Mesenchymal stem cell (in vitro differentiated cells and primary cell): Measurements from ENCODE around the gene LTF.
A peak's percentile ranks its signal among the peaks of the same experiment; 100 is the strongest.

Source experiments
- DNase-seq: peaks from one replicate; pipeline ENCODE4 v3.0.0-alpha.2; 2013
- H2AFZ ChIP-seq: one replicate; pipeline ENCODE4 v1.6.1; 2013; ENCODE audit warnings: low read depth, mild to moderate bottlenecking, control low read depth, inconsistent platforms, low read length, moderate library complexity
- H2AK5ac ChIP-seq: 2 replicates; pipeline ENCODE4 v1.6.1; 2013; ENCODE audit warnings: low read length, moderate library complexity, mild to moderate bottlenecking, inconsistent platforms; ENCODE audit not compliant: severe bottlenecking
- H2BK120ac ChIP-seq: one replicate; pipeline ENCODE4 v1.6.1; 2013; ENCODE audit warnings: low read depth, mild to moderate bottlenecking, inconsistent platforms, low read length, moderate library complexity
- H2BK12ac ChIP-seq, 2 experiments: one replicate each; pipeline ENCODE4 v1.6.1; 2013; ENCODE audit warnings: inconsistent platforms in 2 of 2, low read length in 2 of 2, mild to moderate bottlenecking in 2 of 2, moderate library complexity in 2 of 2, control low read depth in 1 of 2
- H2BK15ac ChIP-seq: one replicate; pipeline ENCODE4 v1.6.1; 2013; ENCODE audit warnings: mild to moderate bottlenecking, low read depth, inconsistent platforms; ENCODE audit not compliant: poor library complexity, severe bottlenecking
- H2BK5ac ChIP-seq: 2 replicates; pipeline ENCODE4 v1.6.1; 2013; ENCODE audit warnings: low read depth, mild to moderate bottlenecking, low read length, control low read depth, inconsistent platforms; ENCODE audit not compliant: poor library complexity, severe bottlenecking
- H3K14ac ChIP-seq, 2 experiments: one replicate each; pipeline ENCODE4 v1.6.1; 2013; ENCODE audit warnings: inconsistent platforms in 2 of 2, low read length in 2 of 2, control low read depth in 1 of 2, mild to moderate bottlenecking in 1 of 2, moderate library complexity in 1 of 2
- H3K18ac ChIP-seq, 2 experiments: one replicate each; pipeline ENCODE4 v1.6.1; 2013; ENCODE audit warnings: inconsistent platforms in 2 of 2, low read length in 2 of 2, control low read depth in 1 of 2, low read depth in 1 of 2, mild to moderate bottlenecking in 1 of 2
- H3K23ac ChIP-seq, 2 experiments: one replicate each; pipeline ENCODE4 v1.6.1; 2013; ENCODE audit warnings: inconsistent platforms in 2 of 2, low read length in 2 of 2, mild to moderate bottlenecking in 2 of 2, moderate library complexity in 2 of 2, control low read depth in 1 of 2
- H3K27ac ChIP-seq: 2 replicates; pipeline ENCODE4 v1.5.1; 2013; ENCODE audit warnings: mild to moderate bottlenecking, moderate library complexity, low read length, control low read depth, inconsistent platforms; ENCODE audit not compliant: poor library complexity, severe bottlenecking
- H3K27me3 ChIP-seq, 2 experiments: 2 replicates each; pipeline versions ENCODE4 v1.6.1 to v1.7.0; 2013; ENCODE audit warnings: low read length in 2 of 2, mild to moderate bottlenecking in 2 of 2, moderate library complexity in 2 of 2, control low read depth in 1 of 2, inconsistent platforms in 1 of 2; ENCODE audit not compliant: control insufficient read depth in 1 of 2, insufficient read depth in 1 of 2
- H3K36me3 ChIP-seq, 2 experiments: 2 replicates each; pipeline versions ENCODE4 v1.6.1 to v1.7.0; 2013; ENCODE audit warnings: low read length in 2 of 2, control low read depth in 1 of 2, inconsistent platforms in 1 of 2, low read depth in 1 of 2, mild to moderate bottlenecking in 1 of 2; ENCODE audit not compliant: insufficient read depth in 2 of 2, control insufficient read depth in 1 of 2
- H3K4ac ChIP-seq, 2 experiments: one replicate each; pipeline ENCODE4 v1.6.1; 2013; ENCODE audit warnings: inconsistent platforms in 2 of 2, low read length in 2 of 2, mild to moderate bottlenecking in 2 of 2, moderate library complexity in 2 of 2, control low read depth in 1 of 2, low read depth in 1 of 2
- H3K4me1 ChIP-seq: 2 replicates; pipeline ENCODE4 v1.6.1; 2013; ENCODE audit warnings: low read depth, low read length, control low read depth; ENCODE audit not compliant: control insufficient read depth, insufficient read depth
- H3K4me2 ChIP-seq: 2 replicates; pipeline ENCODE4 v1.6.1; 2013; ENCODE audit warnings: low read length, mild to moderate bottlenecking, inconsistent platforms; ENCODE audit not compliant: poor library complexity, severe bottlenecking
- H3K4me3 ChIP-seq, 2 experiments: 2 replicates each; pipeline versions ENCODE4 v1.5.1 to v1.7.0; 2013; ENCODE audit warnings: low read length in 2 of 2, mild to moderate bottlenecking in 2 of 2, control low read depth in 1 of 2, low read depth in 1 of 2; ENCODE audit not compliant: insufficient read depth in 1 of 2
- H3K79me1 ChIP-seq: replicated peaks from 2 replicates; pipeline ENCODE4 v1.6.1; 2013; ENCODE audit warnings: mild to moderate bottlenecking, control low read depth, low read length, inconsistent platforms; ENCODE audit not compliant: poor library complexity, severe bottlenecking
- H3K9ac ChIP-seq: 2 replicates; pipeline ENCODE4 v1.7.0; 2013; ENCODE audit warnings: mild to moderate bottlenecking, low read length, moderate library complexity
- H3K9me3 ChIP-seq: 2 replicates; pipeline ENCODE4 v1.7.0; 2013; ENCODE audit warnings: mild to moderate bottlenecking, low read length; ENCODE audit not compliant: control insufficient read depth
- H4K8ac ChIP-seq: one replicate; pipeline ENCODE4 v1.6.1; 2013; ENCODE audit warnings: inconsistent platforms, mild to moderate bottlenecking, low read length, moderate library complexity
- H4K91ac ChIP-seq: one replicate; pipeline ENCODE4 v1.6.1; 2013; ENCODE audit warnings: mild to moderate bottlenecking, low read length, inconsistent platforms
- WGBS: methylation state at CpG from one replicate; pipeline ENCODE4 v1.1.7; 2013; ENCODE audit warnings: mixed read lengths; 5-methylcytosine and 5-hydroxymethylcytosine counted together

LTF gene

DNA sequence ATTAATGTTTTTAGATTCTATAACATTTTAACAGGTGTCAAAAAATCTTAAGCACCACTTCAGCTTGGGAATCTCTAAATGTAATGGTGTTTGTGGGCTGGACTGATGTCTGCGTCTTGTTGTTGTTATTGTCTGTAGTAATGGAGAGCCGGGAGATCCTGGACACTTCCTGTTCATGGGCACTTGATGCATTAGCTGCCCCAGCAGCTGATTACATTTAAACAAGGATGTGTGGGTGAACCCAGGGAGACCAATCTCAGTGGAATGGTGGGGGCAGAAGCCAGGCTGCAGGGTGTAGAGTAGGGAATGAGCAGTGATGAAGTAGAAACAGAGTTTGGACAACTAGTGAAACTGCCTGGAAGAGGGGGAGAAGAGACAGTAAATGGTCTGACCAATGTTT is 65.6 kb downstream of the LTF start:
- H3K18ac ChIP-seq = no peak overlapping the region
- no peak overlapping the region for H2AFZ ChIP-seq
- WGBS = 36% methylated on average over 2 of the region's 2 CpGs
- no peak overlapping the region for H3K9ac ChIP-seq
- H2BK12ac ChIP-seq = no peak overlapping the region
- no peaks in the 10 kb centered on the region for H3K4me1 ChIP-seq
- H2BK5ac ChIP-seq = no peak overlapping the region
- H3K36me3 ChIP-seq = no peaks in the 10 kb centered on the region
- H2BK120ac ChIP-seq = no peak overlapping the region
- no peak overlapping the region for H4K8ac ChIP-seq
- no peak overlapping the region for H3K4me2 ChIP-seq
- H3K14ac ChIP-seq = no peak overlapping the region
- no peak overlapping the region for H3K4me3 ChIP-seq
- DNase-seq = peak; percentile 1
- H3K9me3 ChIP-seq = no peaks in the 10 kb centered on the region
- H3K23ac ChIP-seq = no peak overlapping the region
- H3K27me3 ChIP-seq = peaks cover 16 to 42% of the 10 kb centered on the region in 2 experiments
- no peak overlapping the region for H3K4ac ChIP-seq
- no peak overlapping the region for H3K27ac ChIP-seq
- no peak overlapping the region for H4K91ac ChIP-seq
- no peak overlapping the region for H2AK5ac ChIP-seq
- no peak overlapping the region for H2BK15ac ChIP-seq
- H3K79me1 ChIP-seq = no peaks in the 10 kb centered on the region

DNA sequence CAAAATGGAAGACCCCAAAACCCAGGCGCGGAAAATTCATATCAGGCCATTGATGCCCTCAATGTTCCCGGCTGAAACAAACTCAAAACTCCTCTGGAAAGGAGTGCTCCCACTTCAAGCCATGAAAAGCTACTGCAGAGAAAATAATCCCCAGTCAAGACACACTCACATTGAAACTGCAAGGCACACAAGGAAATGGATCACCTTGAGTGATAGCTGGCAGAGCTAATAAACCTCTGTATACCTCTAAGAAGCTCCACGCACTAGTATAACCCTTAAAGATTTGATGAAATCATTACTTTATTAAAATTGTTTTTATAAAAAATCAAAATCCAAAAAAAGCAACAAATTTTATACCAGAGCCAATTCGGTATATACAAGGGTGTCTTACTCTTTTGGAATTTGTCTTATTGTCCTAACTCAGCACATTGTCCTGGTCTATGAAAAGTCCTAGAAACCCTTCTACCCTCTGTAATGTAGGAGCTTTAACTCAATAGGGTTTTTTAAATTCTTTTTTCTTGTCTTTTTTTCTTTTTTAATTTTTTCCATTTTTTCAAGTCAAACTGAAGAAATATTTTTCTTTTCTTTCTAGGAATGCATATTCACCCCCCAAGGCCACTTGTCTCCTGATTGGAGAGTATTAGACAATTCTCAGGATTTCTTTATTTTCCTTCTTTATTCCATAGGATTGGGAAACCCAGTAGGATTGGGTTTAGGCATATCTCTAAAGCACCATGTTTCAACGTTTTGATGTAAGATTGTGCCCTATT is 66.3 kb downstream of the LTF start:
- H3K9ac ChIP-seq = no peak overlapping the region
- no peak overlapping the region for H3K18ac ChIP-seq

DNA sequence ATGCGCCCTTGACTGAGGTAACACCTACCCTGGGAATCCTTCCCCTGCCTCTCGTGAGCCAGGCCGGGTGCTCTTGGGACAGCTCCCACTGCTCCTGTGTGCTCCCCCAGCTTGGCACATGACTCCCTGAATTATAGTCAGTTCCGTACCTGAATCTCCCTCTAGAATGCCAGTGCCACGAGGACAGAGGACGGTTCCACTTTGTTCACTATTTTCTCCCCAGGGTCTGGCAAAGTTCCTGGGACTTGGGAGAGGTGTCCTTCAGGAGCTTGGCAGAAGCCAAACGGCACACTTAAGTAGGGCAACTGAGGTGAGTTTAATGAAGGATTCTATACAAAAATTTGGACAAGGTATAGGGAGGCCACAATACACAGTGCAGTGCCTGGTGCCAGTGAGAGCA is 67.6 kb downstream of the LTF start:
- H3K36me3 ChIP-seq = no peaks in the 10 kb centered on the region
- H3K9ac ChIP-seq = no peak overlapping the region
- peaks cover 16 to 44% of the 10 kb centered on the region in 2 experiments for H3K27me3 ChIP-seq
- no peak overlapping the region for H3K18ac ChIP-seq
- H4K91ac ChIP-seq = no peak overlapping the region
- no peak overlapping the region for H3K4me2 ChIP-seq
- no peak overlapping the region for H3K23ac ChIP-seq
- H2BK5ac ChIP-seq = no peak overlapping the region
- H3K27ac ChIP-seq = no peak overlapping the region
- H3K4me3 ChIP-seq = no peak overlapping the region
- H2AFZ ChIP-seq = no peak overlapping the region
- no peak overlapping the region for H2BK12ac ChIP-seq
- no peak overlapping the region for H2BK15ac ChIP-seq
- peaks cover 2% of the 10 kb centered on the region for H3K4me1 ChIP-seq
- no peaks in the 10 kb centered on the region for H3K79me1 ChIP-seq
- H3K4ac ChIP-seq = no peak overlapping the region
- no peaks in the 10 kb centered on the region for H3K9me3 ChIP-seq
- 96% methylated on average over 7 of the region's 7 CpGs for WGBS
- no peak for DNase-seq
- no peak overlapping the region for H3K14ac ChIP-seq
- H2BK120ac ChIP-seq = no peak overlapping the region
- H2AK5ac ChIP-seq = no peak overlapping the region
- no peak overlapping the region for H4K8ac ChIP-seq

More for the DNA sequence above, 66.3 kb downstream of the LTF start:
- H3K4me3 ChIP-seq = no peak overlapping the region
- no peak for DNase-seq
- no peak overlapping the region for H2BK15ac ChIP-seq
- no peaks in the 10 kb centered on the region for H3K36me3 ChIP-seq
- no peak overlapping the region for H2BK120ac ChIP-seq
- peaks cover 16 to 44% of the 10 kb centered on the region in 2 experiments for H3K27me3 ChIP-seq
- H3K9me3 ChIP-seq = no peaks in the 10 kb centered on the region
- WGBS = 96% methylated on average over 3 of the region's 6 CpGs
- no peak overlapping the region for H3K23ac ChIP-seq
- H2BK12ac ChIP-seq = no peak overlapping the region
- no peak overlapping the region for H2AK5ac ChIP-seq
- no peak overlapping the region for H4K8ac ChIP-seq
- H3K14ac ChIP-seq = no peak overlapping the region
- no peak overlapping the region for H3K4me2 ChIP-seq
- H2BK5ac ChIP-seq = no peak overlapping the region
- H4K91ac ChIP-seq = no peak overlapping the region
- no peak overlapping the region for H2AFZ ChIP-seq
- H3K79me1 ChIP-seq = no peaks in the 10 kb centered on the region
- no peak overlapping the region for H3K4ac ChIP-seq
- peaks cover 2% of the 10 kb centered on the region for H3K4me1 ChIP-seq
- H3K27ac ChIP-seq = no peak overlapping the region

DNA sequence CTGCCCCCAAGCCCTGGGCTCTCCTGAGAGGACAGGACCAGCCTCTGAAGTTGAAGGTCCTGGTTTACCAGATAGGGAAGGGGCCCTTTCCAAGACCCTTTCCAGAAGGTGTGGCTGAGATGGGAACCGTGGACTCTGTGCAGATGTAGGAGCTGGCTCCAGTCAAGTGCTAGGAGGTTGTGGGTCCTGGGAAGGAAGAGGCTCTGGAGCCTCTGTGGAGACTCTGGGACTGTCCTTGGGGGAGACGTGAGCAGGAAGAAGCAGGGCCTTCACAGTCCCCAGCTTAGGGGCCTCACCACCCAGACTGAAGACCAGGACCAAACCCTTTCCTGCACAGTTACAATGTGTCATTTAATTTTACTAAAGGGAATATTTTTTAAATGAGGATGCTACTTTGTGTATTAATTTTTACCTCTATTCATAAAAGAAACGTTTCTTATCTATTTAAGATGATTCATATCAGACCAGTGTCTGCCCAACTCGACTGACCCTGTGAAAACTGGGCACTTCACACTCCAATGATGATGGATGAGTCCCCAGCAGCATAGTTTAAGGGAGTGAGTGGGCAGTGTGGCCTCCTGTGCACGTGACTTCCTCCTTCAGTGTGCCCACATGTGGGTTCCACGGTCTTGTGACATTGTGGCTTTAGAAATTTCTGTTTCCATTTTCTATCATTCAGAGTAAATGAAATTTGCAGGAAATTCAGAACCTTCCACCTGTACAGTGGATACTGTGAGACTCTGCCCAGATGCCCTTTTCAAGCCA is 68.8 kb downstream of the LTF start:
- Histone ChIP-seq H3K9ac (no peak overlapping the region), H3K4me3 (no peak overlapping the region)
- WGBS = 56% methylated on average over 5 of the region's 6 CpGs

More for the DNA sequence above, 68.8 kb downstream of the LTF start:
- no peak overlapping the region for H4K8ac ChIP-seq
- H2BK12ac ChIP-seq = no peak overlapping the region
- H2AFZ ChIP-seq = no peak overlapping the region
- H3K4me1 ChIP-seq = peaks cover 2% of the 10 kb centered on the region
- H3K23ac ChIP-seq = no peak overlapping the region
- no peak overlapping the region for H3K18ac ChIP-seq
- peaks cover 16 to 45% of the 10 kb centered on the region in 2 experiments for H3K27me3 ChIP-seq
- no peak overlapping the region for H4K91ac ChIP-seq
- H3K4ac ChIP-seq = peak overlapping the region in 1 of 2 experiments; percentile 43
- no peak overlapping the region for H3K27ac ChIP-seq
- H3K14ac ChIP-seq = no peak overlapping the region
- H2BK15ac ChIP-seq = no peak overlapping the region
- no peaks in the 10 kb centered on the region for H3K36me3 ChIP-seq
- H2BK120ac ChIP-seq = no peak overlapping the region
- H2AK5ac ChIP-seq = no peak overlapping the region
- no peak overlapping the region for H2BK5ac ChIP-seq
- H3K9me3 ChIP-seq = no peaks in the 10 kb centered on the region
- no peak overlapping the region for H3K4me2 ChIP-seq
- H3K79me1 ChIP-seq = no peaks in the 10 kb centered on the region
- no peak for DNase-seq
